Heart right ventricle (tissue), 16 donors: ENCODE data around the gene TCP10L. TPM values are rescaled to one million over a fixed set of nuclear protein-coding genes. Genes with fewer than 3 reads are reported as not detected.

Experiments used
- ATAC-seq, 8 donors: fragments of 200-7000 bp; cut with Tn5 transposase; one replicate each; pipeline ENCODE4 v1.9.1; 2020; ENCODE audit warnings: mild to moderate bottlenecking in 8 of 8, moderate library complexity in 8 of 8, moderate number of reproducible peaks in 1 of 8
- DNase-seq, 2 donors: peaks; one replicate each; pipeline ENCODE4 v3.0.0-alpha.2; 2020
- H3K27ac ChIP-seq, 10 donors: fragments of 200-600 bp; sonication (generic) in 2 of 10; one replicate each; pipeline versions ENCODE4 v1.5.0 to v1.8.0; 2020 to 2022; ENCODE audit warnings: mild to moderate bottlenecking in 3 of 10
- H3K27me3 ChIP-seq, 7 donors: fragments of 200-600 bp; one replicate each; pipeline ENCODE4 v1.8.0; 2021 to 2022; ENCODE audit warnings: mild to moderate bottlenecking in 2 of 7
- H3K36me3 ChIP-seq, 9 donors: fragments of 200-600 bp; sonication (generic) in 1 of 9; one replicate each; pipeline versions ENCODE4 v1.5.0 to v1.8.0; 2020 to 2022; ENCODE audit warnings: mild to moderate bottlenecking in 2 of 9
- H3K4me1 ChIP-seq, 9 donors: fragments of 200-600 bp; sonication (generic) in 1 of 9; one replicate each; pipeline versions ENCODE4 v1.5.0 to v1.8.0; 2020 to 2022; ENCODE audit warnings: mild to moderate bottlenecking in 4 of 9
- H3K4me3 ChIP-seq, 10 donors: fragments of 200-600 bp; sonication (generic) in 2 of 10; one replicate each; pipeline versions ENCODE4 v1.5.0 to v1.8.0; 2020 to 2022; ENCODE audit warnings: mild to moderate bottlenecking in 7 of 10, moderate library complexity in 2 of 10
- H3K9me3 ChIP-seq, 11 donors: fragments of 200-600 bp in 10 of 11; sonication (generic) in 2 of 11; one replicate each; pipeline versions ENCODE4 v1.5.0 to v1.8.0; 2013 to 2022; ENCODE audit warnings: mild to moderate bottlenecking in 2 of 11, control low read depth in 1 of 11, moderate library complexity in 1 of 11
- WGBS, 2 donors: extraction: QIAGEN DNeasy Blood & Tissue Kit; methylation state at CpG; one replicate each; pipeline ENCODE4 v1.1.7; 2013; ENCODE audit warnings: inconsistent platforms in 1 of 2; 5-methylcytosine and 5-hydroxymethylcytosine counted together
- intact Hi-C, 10 donors: fragments of 100-400 bp; cut with DNase I; formaldehyde crosslinking; loops; one replicate each; pipeline versions ENCODE4 v1.11.1 to v1.14.2; 2022
- polyA plus RNA-seq, 2 donors: library from polyadenylated mRNA; stranded (reverse); fragments of 200-250 nt; gene quantifications; one replicate each; pipeline ENCODE4 v1.2.3, GENCODE V29; 2013
- total RNA-seq, 10 donors: library from RNA; stranded (reverse); fragmentation: NEBNext Ultra II Directional in 3 of 10; extraction: Animal tissue kit (Norgen Biotek cat#: 25700) in 3 of 10; gene quantifications; one replicate each; pipeline versions ENCODE4 v1.2.1 to v1.2.4, GENCODE V29; 2021 to 2023
- TF ChIP-seq, protein P1 (sequence below), 9 donors: fragments of 200-600 bp; sonication (generic) in 2 of 9; IDR thresholded peaks; one replicate each; pipeline versions ENCODE4 v1.5.0 to v1.8.0; 2021 to 2022; ENCODE audit warnings: antibody characterized with exemption in 9 of 9, mild to moderate bottlenecking in 5 of 9, moderate library complexity in 1 of 9
- donor health status: Arrhythmogenic right ventricular cardiomyopathy.
- donor health status: ischemic (EF 13 %, LVEDD 7.1; RV severe dilation, severe dysfunction).
- donor health status: healthy with polysubstance abuse.
- donor health status: DM: no; HTN: yes; CAD: no.
- donor health status: DM: no; HTN: no; CAD: no.
- donor health status: ischemic (EF 25% LVEDD 6.9; RV normal size, moderate dysfunction).
- donor health status: ischemic (EF 25% LVEDD 5.7; RV mildly dilated, moderate dysfunction).
- donor health status: healthy.
- donor health status: DM: yes; HTN: yes; CAD: no.
- donor health status: Ischemic cardiomyopathy.
- donor health status: ischemic (EF 35%, LVEDD 5.7; RV mildly dilated, moderate dysfunction).
- donor health status: nonischemic (EF 11% LVEDD 7.7; RV severe dilation, severe dysfunction).
- donor health status: DM: yes; HTN: yes; CAD: no.
- donor health status: PGD.
- donor health status: ischemic (EF 29% LVEDD 5.4; RV normal size, mild dysfunction).
- donor health status: nonischemic (EF 23%, LVEDD 6.1; RV moderate dilation, normal function).

Gene TCP10L
- total and polyA plus RNA-seq, 12 donors = 1.4 to 3.8 (median 2.4) TPM

DNA sequence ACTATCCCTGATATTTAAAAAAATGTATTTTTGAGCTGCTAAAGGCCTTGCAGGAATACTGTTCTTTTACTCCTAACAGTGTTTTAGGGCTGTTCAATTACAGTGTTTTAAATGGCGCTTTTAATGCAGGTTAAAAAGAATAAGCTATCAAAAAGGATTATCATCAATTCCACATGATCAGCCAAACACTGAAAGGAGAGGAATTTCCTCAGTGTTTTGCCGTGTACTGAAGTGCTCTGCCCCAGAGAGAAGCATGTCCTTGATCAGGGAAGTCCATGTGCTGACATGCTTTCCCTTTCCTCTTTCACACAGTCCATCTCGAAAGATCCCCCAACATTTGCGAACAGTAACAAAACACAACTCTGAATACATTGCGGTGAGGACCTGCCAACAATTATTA lies 23.5 kb upstream of the TCP10L start:
- H3K9me3 ChIP-seq = no peaks in the 10 kb centered on the region
- intact Hi-C loops = loop anchor here in 1 of 10 donors (10.0 kb wide), 1 partner anchor 204 kb away; no protein-coding TSS in a partner anchor
- WGBS, 2 donors = 87 to 94% methylated on average over 5 of the region's 5 CpGs
- TF ChIP-seq, protein P1, sequence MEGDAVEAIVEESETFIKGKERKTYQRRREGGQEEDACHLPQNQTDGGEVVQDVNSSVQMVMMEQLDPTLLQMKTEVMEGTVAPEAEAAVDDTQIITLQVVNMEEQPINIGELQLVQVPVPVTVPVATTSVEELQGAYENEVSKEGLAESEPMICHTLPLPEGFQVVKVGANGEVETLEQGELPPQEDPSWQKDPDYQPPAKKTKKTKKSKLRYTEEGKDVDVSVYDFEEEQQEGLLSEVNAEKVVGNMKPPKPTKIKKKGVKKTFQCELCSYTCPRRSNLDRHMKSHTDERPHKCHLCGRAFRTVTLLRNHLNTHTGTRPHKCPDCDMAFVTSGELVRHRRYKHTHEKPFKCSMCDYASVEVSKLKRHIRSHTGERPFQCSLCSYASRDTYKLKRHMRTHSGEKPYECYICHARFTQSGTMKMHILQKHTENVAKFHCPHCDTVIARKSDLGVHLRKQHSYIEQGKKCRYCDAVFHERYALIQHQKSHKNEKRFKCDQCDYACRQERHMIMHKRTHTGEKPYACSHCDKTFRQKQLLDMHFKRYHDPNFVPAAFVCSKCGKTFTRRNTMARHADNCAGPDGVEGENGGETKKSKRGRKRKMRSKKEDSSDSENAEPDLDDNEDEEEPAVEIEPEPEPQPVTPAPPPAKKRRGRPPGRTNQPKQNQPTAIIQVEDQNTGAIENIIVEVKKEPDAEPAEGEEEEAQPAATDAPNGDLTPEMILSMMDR (IDR thresholded peaks at IDR 0.05) = no peak
- no peak overlapping the region for H3K27ac ChIP-seq
- ATAC-seq (no peak), DNase-seq (no peak)
- H3K4me1 ChIP-seq = peaks cover 0 to 27% (median 18%) of the 10 kb centered on the region in 9 donors
- no peaks in the 10 kb centered on the region for H3K27me3 ChIP-seq
- H3K4me3 ChIP-seq = no peak overlapping the region
- H3K36me3 ChIP-seq = peaks cover 0 to 66% (median 36%) of the 10 kb centered on the region in 9 donors

DNA sequence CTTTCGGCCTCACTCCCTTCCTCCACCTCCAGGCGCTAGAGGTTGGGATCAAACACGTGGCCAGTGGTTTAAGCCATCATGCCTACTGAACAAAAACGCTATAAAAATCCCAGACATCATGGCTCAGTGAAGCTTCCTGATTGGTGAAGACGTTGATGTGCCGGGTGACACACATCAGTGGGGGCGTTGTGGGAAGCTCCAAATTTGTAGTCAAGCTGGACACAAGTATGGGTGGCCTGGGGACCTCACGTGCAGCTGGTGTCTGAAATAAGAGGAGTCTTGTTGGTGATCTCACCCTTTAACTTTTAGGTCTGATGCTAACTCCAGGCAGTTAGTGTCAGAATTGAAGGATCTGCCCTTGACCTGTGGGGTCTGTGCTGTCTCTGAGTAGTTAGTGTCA lies 20.1 kb upstream of the TCP10L start:
- Histone ChIP-seq H3K27ac (no peak overlapping the region), H3K9me3 (no peaks in the 10 kb centered on the region), H3K4me3 (no peak overlapping the region), H3K27me3 (no peaks in the 10 kb centered on the region), H3K36me3 (peaks cover 0 to 97% (median 61%) of the 10 kb centered on the region in 9 donors), H3K4me1 (peaks cover 0 to 9% (median 1%) of the 10 kb centered on the region in 9 donors)
- whole genome bisulfite sequencing, 2 donors = 83 to 85% methylated on average over 8 of the region's 8 CpGs
- intact Hi-C loops = loop anchor here in 1 of 10 donors (10.0 kb wide), 1 partner anchor 201 kb away; no protein-coding TSS in a partner anchor
- DNase-seq (no peak), ATAC-seq (peak in 1 of 8 donors; percentile 38)
- TF ChIP-seq, protein P1 (IDR thresholded peaks at IDR 0.05) = no peak

DNA sequence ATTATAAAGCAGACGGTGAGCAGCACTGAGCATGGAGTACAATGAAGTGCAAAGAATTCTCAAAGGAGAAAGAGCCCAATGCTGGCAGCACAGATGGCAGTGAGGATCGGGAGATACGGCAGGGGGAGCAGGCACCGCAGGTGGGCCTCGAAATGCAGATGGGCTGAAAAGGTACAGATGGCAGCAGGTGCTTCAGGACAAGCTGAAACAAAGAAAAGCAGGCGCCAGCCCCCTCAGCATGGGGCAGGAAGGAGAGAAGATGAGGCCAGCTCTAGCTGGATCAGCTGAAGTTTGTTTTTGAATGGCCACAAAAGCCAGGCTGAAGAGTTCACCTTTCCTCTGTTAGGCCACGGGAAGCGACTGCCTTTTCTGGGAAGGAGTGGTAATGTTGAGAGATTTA lies 19.1 kb upstream of the TCP10L start:
- TF ChIP-seq, protein P1 (IDR thresholded peaks at IDR 0.05) = no peak
- Histone ChIP-seq H3K36me3 (peaks cover 0 to 98% (median 61%) of the 10 kb centered on the region in 9 donors), H3K4me3 (no peak overlapping the region), H3K27ac (no peak overlapping the region), H3K9me3 (no peaks in the 10 kb centered on the region), H3K4me1 (peaks cover 0 to 4% (median 0%) of the 10 kb centered on the region in 9 donors), H3K27me3 (no peaks in the 10 kb centered on the region)
- DNase-seq (no peak), ATAC-seq (no peak)
- intact Hi-C loops = loop anchor here in 5 of 10 donors (5.0 to 10.0 kb wide), 2 partner anchors 200 to 202 kb away; no protein-coding TSS in a partner anchor
- 74 to 77% methylated on average over 8 of the region's 8 CpGs for WGBS, 2 donors

DNA sequence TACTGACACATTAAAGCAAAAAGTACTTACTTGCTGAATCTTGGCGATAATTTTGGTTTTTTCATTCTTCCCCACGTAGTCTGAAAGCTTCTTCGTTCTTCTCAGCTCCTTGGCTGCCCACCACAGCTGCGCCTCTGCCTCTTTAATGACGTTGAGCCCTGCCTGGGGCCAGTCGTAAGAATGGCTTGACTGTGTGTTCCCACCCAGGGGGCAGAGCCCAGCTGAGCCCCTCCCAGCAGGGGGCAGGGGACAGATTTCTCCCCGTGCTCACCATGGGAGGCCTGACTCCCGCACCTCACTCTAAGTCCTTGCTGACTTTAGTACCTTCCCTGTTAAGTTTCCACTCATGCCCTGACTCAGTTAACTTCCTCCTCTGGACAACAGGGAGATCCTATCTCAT lies 17.8 kb upstream of the TCP10L start:
- Histone ChIP-seq H3K9me3 (no peaks in the 10 kb centered on the region), H3K4me3 (no peak overlapping the region), H3K27ac (no peak overlapping the region), H3K4me1 (peaks cover 0 to 4% (median 0%) of the 10 kb centered on the region in 9 donors), H3K36me3 (peaks cover 0 to 93% (median 61%) of the 10 kb centered on the region in 9 donors), H3K27me3 (no peaks in the 10 kb centered on the region)
- ATAC-seq (no peak), DNase-seq (no peak)
- 78% methylated on average over 8 of the region's 8 CpGs for WGBS, 2 donors
- TF ChIP-seq, protein P1 (IDR thresholded peaks at IDR 0.05) = no peak
- intact Hi-C loops = loop anchor here in 5 of 10 donors (5.0 to 10.0 kb wide), 2 partner anchors 198 to 201 kb away; no protein-coding TSS in a partner anchor
